Measurements from ENCODE around the gene CAPSL.

CAPSL gene

GRCh38 chr5:35947085-35947484, 8.7 kb upstream of the CAPSL start:
- H3K4me1 ChIP-seq (ENCODE audit: control insufficient read depth in 1 of 2, insufficient read depth in 1 of 2, low read depth in 1 of 2, low read length in 1 of 2), result no peaks in the 10 kb centered on the region
- no peaks in the 10 kb centered on the region for H3K27me3 ChIP-seq
- no peak overlapping the region for H3K27ac ChIP-seq
- no peak overlapping the region for H3K4me3 ChIP-seq (ENCODE audit: low read depth in 1 of 2, low read length in 1 of 2)
- no peaks in the 10 kb centered on the region for H3K9me3 ChIP-seq
- H3K36me3 ChIP-seq, result no peaks in the 10 kb centered on the region
- TF ChIP-seq CTCF (IDR thresholded peaks at IDR 0.05), result no peak

- Histone ChIP-seq H3K27ac (no peak overlapping the region), H3K27me3 (no peaks in the 10 kb centered on the region), H3K4me3 (ENCODE audit: low read depth in 1 of 2, low read length in 1 of 2) (no peak overlapping the region), H3K9me3 (no peaks in the 10 kb centered on the region), H3K36me3 (no peaks in the 10 kb centered on the region), H3K4me1 (ENCODE audit: control insufficient read depth in 1 of 2, insufficient read depth in 1 of 2, low read depth in 1 of 2, low read length in 1 of 2) (no peaks in the 10 kb centered on the region)
- TF ChIP-seq CTCF (IDR thresholded peaks at IDR 0.05), result no peak
These were observed 1.2 kb upstream of the CAPSL start for GRCh38 chr5:35939639-35940038.

- Histone ChIP-seq H3K36me3 (no peaks in the 10 kb centered on the region), H3K4me1 (ENCODE audit: control insufficient read depth in 1 of 2, insufficient read depth in 1 of 2, low read depth in 1 of 2, low read length in 1 of 2) (no peaks in the 10 kb centered on the region), H3K27me3 (peaks cover 31% of the 10 kb centered on the region), H3K27ac (no peak overlapping the region), H3K4me3 (ENCODE audit: low read depth in 1 of 2, low read length in 1 of 2) (no peak overlapping the region), H3K9me3 (no peaks in the 10 kb centered on the region)
- peak; percentile 64 for TF ChIP-seq CTCF (IDR thresholded peaks at IDR 0.05)
These were observed 11.9 kb downstream of the CAPSL start for GRCh38 chr5:35926389-35927051.

GRCh38 chr5:35924950-35925722, 13.3 kb downstream of the CAPSL start:
- Histone ChIP-seq H3K4me1 (ENCODE audit: control insufficient read depth in 1 of 2, insufficient read depth in 1 of 2, low read depth in 1 of 2, low read length in 1 of 2) (no peaks in the 10 kb centered on the region), H3K27ac (no peak overlapping the region), H3K9me3 (no peaks in the 10 kb centered on the region), H3K36me3 (no peaks in the 10 kb centered on the region), H3K4me3 (ENCODE audit: low read depth in 1 of 2, low read length in 1 of 2) (no peak overlapping the region), H3K27me3 (peaks cover 31% of the 10 kb centered on the region)
- TF ChIP-seq CTCF (IDR thresholded peaks at IDR 0.05), result no peak

GRCh38 chr5:35924122-35924949, 14.1 kb downstream of the CAPSL start:
- H3K27me3 ChIP-seq, result peaks cover 31% of the 10 kb centered on the region
- H3K9me3 ChIP-seq, result no peaks in the 10 kb centered on the region
- no peaks in the 10 kb centered on the region for H3K4me1 ChIP-seq (ENCODE audit: control insufficient read depth in 1 of 2, insufficient read depth in 1 of 2, low read depth in 1 of 2, low read length in 1 of 2)
- no peaks in the 10 kb centered on the region for H3K36me3 ChIP-seq
- no peak overlapping the region for H3K27ac ChIP-seq
- TF ChIP-seq CTCF (IDR thresholded peaks at IDR 0.05), result no peak
- H3K4me3 ChIP-seq (ENCODE audit: low read depth in 1 of 2, low read length in 1 of 2), result no peak overlapping the region
